Neural cell (in vitro differentiated cells): ENCODE results near the gene SLIT3. TPM values are rescaled to one million over a fixed set of nuclear protein-coding genes. Genes with fewer than 3 reads are reported as not detected.

Experiments
- H2AFZ ChIP-seq: fragments of 200-600, 300-800 bp; sonication (generic), shearing (Covaris generic); 2 replicates; pipeline ENCODE4 v1.6.0; 2014; ENCODE audit warnings: low read depth, mild to moderate bottlenecking, antibody characterized with exemption, low read length, moderate library complexity
- H3F3A ChIP-seq: fragments of 200-600 bp; shearing (Covaris generic); 2 replicates; pipeline ENCODE4 v1.6.1; 2016; ENCODE audit warnings: mild to moderate bottlenecking, moderate library complexity, mixed read lengths, antibody characterized with exemption, low read length; ENCODE audit not compliant: insufficient read depth, poor library complexity, severe bottlenecking
- H3K27ac ChIP-seq: fragments of 200-600, 300-800 bp; sonication (generic), shearing (Covaris generic); 2 replicates; pipeline ENCODE4 v1.5.1; 2014; ENCODE audit warnings: mild to moderate bottlenecking, low read length, moderate library complexity
- H3K27me3 ChIP-seq: fragments of 300-800, 200-600 bp; sonication (generic), shearing (Covaris generic); 2 replicates; pipeline ENCODE4 v1.6.0; 2014; ENCODE audit warnings: mild to moderate bottlenecking, low read depth, low read length, moderate library complexity; ENCODE audit not compliant: insufficient read depth
- H3K36me3 ChIP-seq: fragments of 300-800, 200-600 bp; sonication (generic), shearing (Covaris generic); 2 replicates; pipeline ENCODE4 v1.5.1; 2014; ENCODE audit warnings: mild to moderate bottlenecking, antibody characterized with exemption, low read length, moderate library complexity; ENCODE audit not compliant: insufficient read depth
- H3K4me2 ChIP-seq: fragments of 300-800, 200-600 bp; sonication (generic), shearing (Covaris generic); 2 replicates; pipeline ENCODE4 v1.6.0; 2014; ENCODE audit warnings: mild to moderate bottlenecking, low read length
- H3K4me3 ChIP-seq: fragments of 300-800, 200-600 bp; sonication (generic), shearing (Covaris generic); 2 replicates; pipeline ENCODE4 v1.5.1; 2014; ENCODE audit warnings: mild to moderate bottlenecking, low read length, moderate library complexity
- H3K79me2 ChIP-seq: fragments of 200-600 bp; shearing (Covaris generic); replicated peaks from 2 replicates; pipeline ENCODE4 v1.6.0; 2014; ENCODE audit warnings: mild to moderate bottlenecking, low read length, moderate library complexity; ENCODE audit not compliant: insufficient read depth
- H3K9ac ChIP-seq: fragments of 300-800, 200-600 bp; sonication (generic), shearing (Covaris generic); 2 replicates; pipeline ENCODE4 v1.6.1; 2016; ENCODE audit warnings: mild to moderate bottlenecking, low read length, mixed read lengths
- H3K9me2 ChIP-seq: fragments of 200-600 bp; shearing (Covaris generic); 2 replicates; pipeline ENCODE4 v1.6.1; 2016; ENCODE audit warnings: mild to moderate bottlenecking, low read length, mixed read lengths; ENCODE audit not compliant: insufficient read depth
- H3K9me3 ChIP-seq: fragments of 200-600, 300-800 bp; sonication (generic), shearing (Covaris generic); 2 replicates; pipeline ENCODE4 v1.6.1; 2016; ENCODE audit warnings: mild to moderate bottlenecking, mixed run types, low read length, moderate library complexity, mixed read lengths
- H4K20me1 ChIP-seq: fragments of 200-600 bp; shearing (Covaris generic); 2 replicates; pipeline ENCODE4 v1.6.1; 2016; ENCODE audit warnings: mild to moderate bottlenecking, mixed run types; ENCODE audit not compliant: insufficient read depth
- CTCF ChIP-seq: fragments of 450-650 bp; IDR thresholded peaks from 2 replicates; pipeline ENCODE4 v1.5.1; 2014; ENCODE audit warnings: antibody characterized with exemption, mild to moderate bottlenecking, moderate library complexity; ENCODE audit not compliant: poor library complexity, severe bottlenecking
- EP300 ChIP-seq: fragments of 450-650 bp; conservative IDR thresholded peaks from 2 replicates; pipeline ENCODE4 v1.6.1; 2014; ENCODE audit warnings: antibody characterized with exemption, mild to moderate bottlenecking, moderate library complexity; ENCODE audit not compliant: poor library complexity, severe bottlenecking
- EZH2 ChIP-seq: fragments of 200-600, 300-800 bp; shearing (Covaris generic), sonication (generic); IDR thresholded peaks from 2 replicates; pipeline ENCODE4 v1.6.1; 2014; ENCODE audit warnings: antibody characterized with exemption, low read length, borderline replicate concordance, mild to moderate bottlenecking; ENCODE audit not compliant: insufficient read depth, poor library complexity, severe bottlenecking
- MXI1 ChIP-seq: fragments of 450-650 bp; conservative IDR thresholded peaks from 2 replicates; pipeline ENCODE4 v1.6.1; 2014; ENCODE audit warnings: antibody characterized with exemption, mild to moderate bottlenecking; ENCODE audit not compliant: poor library complexity, severe bottlenecking
- POLR2AphosphoS5 ChIP-seq: IDR thresholded peaks from 2 replicates; pipeline ENCODE4 v1.6.1; 2012
- RAD21 ChIP-seq: fragments of 450-650 bp; conservative IDR thresholded peaks from 2 replicates; pipeline ENCODE4 v1.6.1; 2014; ENCODE audit warnings: antibody characterized with exemption, mild to moderate bottlenecking, moderate library complexity
- SMC3 ChIP-seq: fragments of 450-650 bp; conservative IDR thresholded peaks from 2 replicates; pipeline ENCODE4 v1.6.1; 2014; ENCODE audit warnings: antibody characterized with exemption, mild to moderate bottlenecking, moderate library complexity; ENCODE audit not compliant: poor library complexity
- TAF1 ChIP-seq: IDR thresholded peaks from 2 replicates; pipeline ENCODE4 v1.6.1; 2012; ENCODE audit warnings: low read depth
- polyA plus RNA-seq: library from polyadenylated mRNA; depleted of rRNA; stranded (reverse); fragments of >200 nt; gene quantifications from 2 replicates; pipeline ENCODE4 v1.2.3, GENCODE V29; 2014
- TF ChIP-seq, protein P1 (sequence below): IDR thresholded peaks from 2 replicates; pipeline ENCODE4 v1.6.1; 2012; ENCODE audit warnings: borderline replicate concordance

Gene SLIT3
- polyA plus RNA-seq, 1 donor from 2014 or later = 1.2 TPM

DNA sequence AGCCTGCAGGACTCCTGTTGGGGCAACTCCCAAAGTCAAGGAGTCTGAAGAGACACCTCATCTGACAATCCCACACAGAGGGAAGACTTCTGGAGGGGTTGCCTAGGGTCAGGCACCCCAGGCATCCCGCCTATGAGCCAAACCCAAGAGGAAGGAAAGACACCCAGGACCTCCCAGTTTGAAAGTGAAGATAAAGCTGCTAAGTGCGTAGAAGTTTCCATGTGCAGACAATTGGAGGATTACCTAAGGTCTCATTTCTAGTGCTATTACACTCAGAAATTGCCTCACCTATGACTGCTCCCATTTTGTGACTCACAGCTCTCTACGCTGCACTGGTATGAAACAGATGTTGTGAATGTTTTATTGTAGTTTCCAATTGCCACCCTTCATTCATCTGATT lies 322.9 kb downstream of the SLIT3 start:
- Histone ChIP-seq H3K36me3 (no peaks in the 10 kb centered on the region), H3K9me3 (no peaks in the 10 kb centered on the region), H2AFZ (no peak overlapping the region), H4K20me1 (no peaks in the 10 kb centered on the region), H3K27me3 (no peaks in the 10 kb centered on the region), H3K4me2 (no peak overlapping the region), H3F3A (no peaks in the 10 kb centered on the region), H3K79me2 (no peaks in the 10 kb centered on the region), H3K4me3 (no peak overlapping the region), H3K27ac (no peak overlapping the region), H3K9me2 (no peaks in the 10 kb centered on the region), H3K9ac (no peak overlapping the region)
- TF ChIP-seq EP300 (no peak), CTCF (no peak), EZH2 (no peak), RAD21 (no peak), POLR2AphosphoS5 (no peak), TAF1 (no peak), MXI1 (no peak), SMC3 (no peak)
- TF ChIP-seq, protein P1, sequence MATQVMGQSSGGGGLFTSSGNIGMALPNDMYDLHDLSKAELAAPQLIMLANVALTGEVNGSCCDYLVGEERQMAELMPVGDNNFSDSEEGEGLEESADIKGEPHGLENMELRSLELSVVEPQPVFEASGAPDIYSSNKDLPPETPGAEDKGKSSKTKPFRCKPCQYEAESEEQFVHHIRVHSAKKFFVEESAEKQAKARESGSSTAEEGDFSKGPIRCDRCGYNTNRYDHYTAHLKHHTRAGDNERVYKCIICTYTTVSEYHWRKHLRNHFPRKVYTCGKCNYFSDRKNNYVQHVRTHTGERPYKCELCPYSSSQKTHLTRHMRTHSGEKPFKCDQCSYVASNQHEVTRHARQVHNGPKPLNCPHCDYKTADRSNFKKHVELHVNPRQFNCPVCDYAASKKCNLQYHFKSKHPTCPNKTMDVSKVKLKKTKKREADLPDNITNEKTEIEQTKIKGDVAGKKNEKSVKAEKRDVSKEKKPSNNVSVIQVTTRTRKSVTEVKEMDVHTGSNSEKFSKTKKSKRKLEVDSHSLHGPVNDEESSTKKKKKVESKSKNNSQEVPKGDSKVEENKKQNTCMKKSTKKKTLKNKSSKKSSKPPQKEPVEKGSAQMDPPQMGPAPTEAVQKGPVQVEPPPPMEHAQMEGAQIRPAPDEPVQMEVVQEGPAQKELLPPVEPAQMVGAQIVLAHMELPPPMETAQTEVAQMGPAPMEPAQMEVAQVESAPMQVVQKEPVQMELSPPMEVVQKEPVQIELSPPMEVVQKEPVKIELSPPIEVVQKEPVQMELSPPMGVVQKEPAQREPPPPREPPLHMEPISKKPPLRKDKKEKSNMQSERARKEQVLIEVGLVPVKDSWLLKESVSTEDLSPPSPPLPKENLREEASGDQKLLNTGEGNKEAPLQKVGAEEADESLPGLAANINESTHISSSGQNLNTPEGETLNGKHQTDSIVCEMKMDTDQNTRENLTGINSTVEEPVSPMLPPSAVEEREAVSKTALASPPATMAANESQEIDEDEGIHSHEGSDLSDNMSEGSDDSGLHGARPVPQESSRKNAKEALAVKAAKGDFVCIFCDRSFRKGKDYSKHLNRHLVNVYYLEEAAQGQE = no peak

- no peak overlapping the region for H2AFZ ChIP-seq
- H3F3A ChIP-seq = no peaks in the 10 kb centered on the region
- peak overlapping the region; percentile 17 for H3K4me3 ChIP-seq
- H3K4me2 ChIP-seq = peak overlapping the region; percentile 41
- TF ChIP-seq POLR2AphosphoS5 (peak; percentile 69), MXI1 (no peak), EP300 (peak; percentile 48), EZH2 (no peak)
- TF ChIP-seq, protein P1 = peak; percentile 85
- H3K9me2 ChIP-seq = no peaks in the 10 kb centered on the region
- no peak overlapping the region for H3K27ac ChIP-seq
- H3K79me2 ChIP-seq = no peaks in the 10 kb centered on the region
- H3K27me3 ChIP-seq = no peaks in the 10 kb centered on the region
- no peaks in the 10 kb centered on the region for H3K9me3 ChIP-seq
- no peaks in the 10 kb centered on the region for H3K36me3 ChIP-seq
- no peak overlapping the region for H3K9ac ChIP-seq
- no peaks in the 10 kb centered on the region for H4K20me1 ChIP-seq
These were observed 324.5 kb downstream of the SLIT3 start for GRCh38 chr5:168976311-168976970.
